ENCODE measurements around the gene KHSRP.

The KHSRP gene
- total RNA-seq = 50.3 to 174 (median 87.4) reads per million in 18 experiments

GRCh38 chr19:6424195-6424938 lies at the start of gene KHSRP:
Gene KHSRP, minus strand, starts transcription at chr19:6424811. Its CDS starts 110 bp downstream, at chr19:6424701.
- peak in 1 of 2 donors; percentile 50 for DNase-seq

GRCh38 chr19:6473647-6474046 lies 49.0 kb upstream of the KHSRP start:
- no peak for DNase-seq

GRCh38 chr19:6472713-6473112 lies 48.1 kb upstream of the KHSRP start:
- no peak for DNase-seq

- no peak for DNase-seq
Measured at GRCh38 chr19:6471076-6471475, 46.5 kb upstream of the KHSRP start.

- DNase-seq = no peak
Measured at GRCh38 chr19:6470173-6470572, 45.6 kb upstream of the KHSRP start.

GRCh38 chr19:6467384-6467783 lies 42.8 kb upstream of the KHSRP start:
- DNase-seq = no peak

- no peak for DNase-seq
Measured at GRCh38 chr19:6466526-6467248, 42.1 kb upstream of the KHSRP start.

GRCh38 chr19:6465663-6466062 lies 41.1 kb upstream of the KHSRP start:
- no peak for DNase-seq

- no peak for DNase-seq
Measured at GRCh38 chr19:6465006-6465405, 40.4 kb upstream of the KHSRP start.

GRCh38 chr19:6464070-6464873 lies 39.7 kb upstream of the KHSRP start, which contains the start of gene CRB3:
Gene CRB3, plus strand, starts transcription at chr19:6464271. Its CDS starts 431 bp downstream, at chr19:6464702.
- no peak for DNase-seq

- DNase-seq = peak; percentile 84 to 91
Measured at GRCh38 chr19:6460099-6460884, 35.7 kb upstream of the KHSRP start.

GRCh38 chr19:6459262-6460098 lies 34.9 kb upstream of the KHSRP start, which contains the start of gene SLC25A23:
Gene SLC25A23, minus strand, starts transcription at chr19:6459792. Its CDS starts 164 bp downstream, at chr19:6459628.
- DNase-seq = peak in 1 of 2 donors; percentile 27

- no peak for DNase-seq
Measured at GRCh38 chr19:6458695-6459261, 34.2 kb upstream of the KHSRP start.

GRCh38 chr19:6457958-6458694 lies 33.5 kb upstream of the KHSRP start:
- no peak for DNase-seq

- no peak for DNase-seq
Measured at GRCh38 chr19:6455924-6456323, 31.3 kb upstream of the KHSRP start.

- no peak for DNase-seq
Measured at GRCh38 chr19:6453951-6454565, 29.4 kb upstream of the KHSRP start.

GRCh38 chr19:6452899-6453298 lies 28.3 kb upstream of the KHSRP start:
- DNase-seq = no peak

- no peak for DNase-seq
Measured at GRCh38 chr19:6452223-6452614, 27.6 kb upstream of the KHSRP start.

- no peak for DNase-seq
Measured at GRCh38 chr19:6451583-6452222, 27.1 kb upstream of the KHSRP start.

Measured in inflammatory macrophage (primary cell).